NCI-H2081 (cell line): ENCODE measurements around the gene P4HTM.

Experiments used
- DNase-seq, 2 experiments: peaks; one replicate each; lab custom pipeline; 2025; lab: John Stamatoyannopoulos, UW

P4HTM gene

GRCh38 chr3:48983096-48983495 lies 6.9 kb upstream of the P4HTM start:
- DNase-seq = no peak

DNA sequence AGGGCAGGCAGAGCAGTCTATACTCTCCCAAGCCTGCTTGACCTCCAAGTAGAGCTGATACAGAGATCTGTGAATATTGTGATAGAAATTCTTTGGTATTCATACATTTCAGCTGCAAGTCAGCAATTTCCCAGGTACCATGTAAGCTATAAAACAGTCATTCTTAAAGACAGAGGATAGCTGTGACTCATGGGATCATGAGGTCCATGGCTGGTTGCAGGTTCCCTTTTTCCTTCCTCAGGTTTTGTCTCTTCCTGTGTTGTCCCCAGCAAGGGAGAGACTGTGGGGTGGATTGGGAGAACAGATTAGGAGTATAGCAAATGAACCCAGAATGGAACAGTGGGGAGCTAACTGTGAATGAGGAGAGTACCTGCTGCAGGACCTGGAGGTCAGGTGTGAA lies 5.4 kb upstream of the P4HTM start:
- DNase-seq = no peak

- no peak for DNase-seq
These were observed 4.1 kb upstream of the P4HTM start for GRCh38 chr3:48985831-48986376.

GRCh38 chr3:48989126-48989795 lies 780 bp upstream of the P4HTM start:
- peak in 1 of 2 experiments; percentile 43 for DNase-seq

GRCh38 chr3:48990636-48991469 lies 812 bp downstream of the P4HTM start:
- peak in 1 of 2 experiments; percentile 33 for DNase-seq

GRCh38 chr3:48991851-48992545 lies 2.0 kb downstream of the P4HTM start:
- no peak for DNase-seq

DNA sequence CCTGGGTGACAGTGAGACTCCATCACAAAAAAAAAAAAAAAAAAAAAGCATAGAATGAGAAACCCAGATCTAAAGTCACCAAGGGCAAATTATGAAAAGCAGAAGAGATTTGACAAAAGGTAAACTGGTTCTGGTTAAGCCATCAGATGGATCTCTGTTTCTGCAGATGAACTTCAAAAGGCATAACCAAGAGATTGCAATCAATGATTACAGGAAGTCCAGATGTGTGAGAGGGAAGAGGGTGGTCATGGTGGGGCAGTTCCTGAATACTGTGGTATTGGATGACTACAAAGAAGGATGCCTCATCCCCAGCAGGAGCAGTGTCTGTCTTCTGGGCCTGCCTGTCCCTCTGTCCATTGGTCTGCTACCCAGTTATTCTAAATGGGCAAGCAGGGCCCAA lies 3.8 kb downstream of the P4HTM start:
- DNase-seq = no peak

DNA sequence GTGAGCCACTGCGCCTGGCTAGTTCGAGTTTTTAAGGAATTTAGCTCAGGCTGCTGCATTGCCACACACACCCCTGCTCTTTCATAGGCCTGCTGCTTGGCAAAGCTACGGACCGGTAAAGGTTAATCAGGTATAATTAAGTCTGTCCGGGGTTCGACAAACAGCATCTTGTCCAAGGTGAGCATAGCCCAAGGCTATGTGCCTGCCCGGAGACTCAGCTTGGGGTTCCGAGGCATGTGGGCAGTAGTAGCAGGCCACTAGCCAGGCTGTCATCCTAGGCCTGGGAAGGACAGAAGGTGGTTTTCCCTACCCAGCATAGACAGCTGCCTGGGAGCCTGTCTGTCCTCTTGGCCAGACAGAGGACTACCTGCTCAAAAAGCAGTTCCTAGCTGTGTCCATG lies 6.6 kb downstream of the P4HTM start:
- no peak for DNase-seq

GRCh38 chr3:48997102-48997635 lies 7.1 kb downstream of the P4HTM start:
- no peak for DNase-seq

- no peak for DNase-seq
These were observed 7.9 kb downstream of the P4HTM start for GRCh38 chr3:48997714-48998637.

DNA sequence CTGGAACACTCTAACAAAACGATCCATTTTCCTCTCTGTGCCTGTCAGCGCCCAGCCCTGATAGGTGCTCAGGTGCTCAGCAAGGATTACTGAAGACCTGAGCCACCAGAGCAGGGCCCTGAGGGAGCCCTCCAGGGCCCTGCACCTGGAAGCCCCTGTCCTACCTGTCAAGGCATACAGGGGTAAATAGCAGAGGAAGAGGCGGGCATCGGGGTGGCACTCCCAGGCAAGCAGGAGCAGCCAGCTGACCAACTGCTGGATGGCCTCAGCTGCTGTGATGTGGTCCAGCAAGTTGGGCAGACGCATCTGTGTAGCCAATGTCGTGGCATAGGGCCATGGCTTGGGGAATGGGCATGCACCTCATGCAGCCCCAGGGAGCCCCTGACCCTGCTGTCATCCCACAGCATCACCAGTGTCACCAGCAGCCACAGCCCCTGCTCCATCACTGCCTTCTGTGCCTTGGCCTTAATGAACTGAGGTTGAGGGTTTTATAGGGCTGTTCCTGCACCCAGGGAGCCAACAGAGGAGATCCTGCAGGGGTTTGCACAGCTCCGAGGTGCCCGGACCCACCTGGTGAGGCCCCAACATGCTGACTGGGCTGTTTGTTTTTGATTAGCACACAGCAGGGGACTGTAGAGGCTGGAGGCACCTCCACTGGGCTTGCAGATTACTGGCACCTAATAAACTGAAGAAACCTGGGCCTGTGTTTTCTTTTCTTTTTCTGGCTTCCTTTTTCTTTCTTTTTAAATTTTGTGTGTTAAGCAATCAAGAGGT lies 9.2 kb downstream of the P4HTM start:
- peak in 1 of 2 experiments; percentile 53 for DNase-seq

- no peak for DNase-seq
These were observed 11.1 kb downstream of the P4HTM start for GRCh38 chr3:49001155-49001554.

DNA sequence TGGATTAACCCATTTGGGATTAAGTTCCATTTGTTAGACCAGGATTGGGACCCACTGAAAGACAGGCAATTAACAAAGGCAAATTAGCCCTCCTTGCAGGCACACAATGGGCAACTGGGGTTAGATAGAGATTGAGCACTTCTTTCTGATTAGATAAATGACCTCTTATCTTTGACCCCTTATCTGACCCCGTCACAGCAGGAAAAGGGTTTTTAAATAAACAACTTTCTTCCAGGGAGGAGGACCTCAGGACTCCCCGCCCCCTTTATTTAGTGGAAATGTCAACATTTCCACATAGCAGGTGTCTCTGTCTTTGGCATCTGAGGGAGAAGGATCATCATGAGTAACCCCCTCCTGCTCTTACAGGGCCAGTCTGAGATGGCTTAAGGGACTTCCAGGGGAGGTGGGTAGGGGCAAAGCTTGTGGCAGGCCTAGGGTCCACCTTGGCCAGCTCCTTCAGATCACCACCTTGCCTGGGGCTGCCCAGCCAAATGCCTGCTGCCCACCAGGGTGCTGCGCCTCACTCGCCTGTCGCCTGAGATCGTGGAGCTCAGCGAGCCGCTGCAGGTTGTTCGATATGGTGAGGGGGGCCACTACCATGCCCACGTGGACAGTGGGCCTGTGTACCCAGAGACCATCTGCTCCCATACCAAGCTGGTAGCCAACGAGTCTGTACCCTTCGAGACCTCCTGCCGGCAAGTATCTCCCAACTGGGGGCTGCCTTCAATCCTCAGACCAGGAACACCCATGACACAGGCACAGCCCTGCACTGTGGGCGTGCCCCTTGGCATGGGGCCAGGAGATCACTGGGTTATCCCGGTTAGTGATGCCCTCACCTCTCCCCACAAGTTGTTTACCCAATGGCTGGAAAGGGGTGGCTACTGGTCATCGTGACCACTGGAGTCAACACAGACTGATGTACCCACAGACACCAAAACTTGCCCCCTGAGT lies 14.6 kb downstream of the P4HTM start:
- DNase-seq = no peak

DNA sequence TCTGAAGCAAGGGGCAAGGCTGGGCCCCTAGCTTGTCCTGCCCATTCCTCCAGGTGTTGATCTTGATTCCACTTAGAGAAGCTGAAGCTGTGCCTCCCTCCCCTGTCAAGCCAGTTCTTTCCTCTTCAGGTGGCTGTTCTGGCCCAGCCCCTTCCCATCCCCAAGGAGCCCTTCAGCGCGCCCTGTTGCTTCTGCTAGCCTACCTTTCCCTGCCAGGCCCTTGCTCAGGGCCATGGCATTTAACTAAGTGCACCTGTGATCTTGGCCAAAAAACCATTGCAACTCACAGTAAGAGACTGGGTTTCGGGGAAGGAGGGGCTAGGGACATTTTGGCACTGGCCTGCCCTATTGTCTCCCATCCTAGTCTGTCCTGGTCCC lies 15.3 kb downstream of the P4HTM start:
- DNase-seq = no peak

- DNase-seq = no peak
These were observed 16.0 kb downstream of the P4HTM start for GRCh38 chr3:49005998-49006397.

DNA sequence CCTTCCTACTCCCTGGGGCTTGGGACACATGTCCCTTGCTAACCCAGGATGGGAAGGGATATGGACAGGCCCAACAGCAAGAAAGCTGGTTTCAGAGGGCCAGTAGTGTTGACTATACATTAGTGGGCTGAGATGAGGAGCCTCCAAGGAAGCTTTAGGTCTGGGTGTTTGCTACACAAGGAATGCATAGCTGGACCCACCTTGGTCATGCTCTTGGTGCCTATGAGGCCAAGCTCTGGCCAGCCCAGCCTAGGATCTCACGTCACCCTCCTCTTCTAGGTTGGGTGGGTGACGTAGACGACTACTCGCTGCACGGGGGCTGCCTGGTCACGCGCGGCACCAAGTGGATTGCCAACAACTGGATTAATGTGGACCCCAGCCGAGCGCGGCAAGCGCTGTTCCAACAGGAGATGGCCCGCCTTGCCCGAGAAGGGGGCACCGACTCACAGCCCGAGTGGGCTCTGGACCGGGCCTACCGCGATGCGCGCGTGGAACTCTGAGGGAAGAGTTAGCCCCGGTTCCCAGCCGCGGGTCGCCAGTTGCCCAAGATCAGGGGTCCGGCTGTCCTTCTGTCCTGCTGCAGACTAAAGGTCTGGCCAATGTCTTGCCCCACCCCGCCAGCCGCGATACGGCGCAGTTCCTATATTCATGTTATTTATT lies 16.5 kb downstream of the P4HTM start:
- peak in 1 of 2 experiments; percentile 27 for DNase-seq

DNA sequence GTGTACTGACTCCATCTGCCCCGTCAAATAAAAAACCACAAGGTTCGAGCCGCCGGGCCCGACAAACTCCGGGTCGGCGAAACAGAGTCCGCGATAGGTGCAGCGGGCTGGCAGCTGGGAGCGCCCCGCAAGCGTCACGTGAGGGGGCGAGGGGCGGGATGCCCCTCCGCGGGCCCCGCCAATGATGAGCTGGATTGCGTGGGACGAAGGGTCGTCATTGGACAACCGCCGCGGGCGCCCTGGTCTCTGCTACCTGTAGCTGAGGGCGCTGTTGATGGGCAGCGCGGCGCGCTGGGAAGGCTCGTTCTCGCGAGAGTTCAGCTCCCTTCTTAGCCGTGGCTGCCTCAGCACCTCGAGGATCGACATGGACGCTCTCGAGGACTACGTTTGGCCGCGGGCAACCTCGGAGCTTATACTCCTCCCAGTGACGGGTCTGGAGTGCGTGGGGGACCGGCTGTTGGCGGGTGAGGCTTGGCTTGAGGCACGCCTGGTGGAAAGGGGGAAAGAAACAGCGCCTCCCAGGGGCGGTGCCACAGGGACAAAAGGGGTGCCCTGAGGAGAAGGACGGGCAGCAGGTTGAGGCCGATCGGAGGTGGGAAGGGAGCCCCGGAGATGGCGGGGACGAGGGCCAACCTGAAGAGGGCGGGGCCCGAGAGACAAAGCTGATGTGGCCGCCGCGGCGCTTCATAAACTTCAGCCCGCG lies 17.2 kb downstream of the P4HTM start, which contains the start of gene WDR6:
WDR6 (plus strand) TSS at position 324 of the 703 bp plus-strand sequence; CDS start at position 365, 41 bp downstream.
- peak; percentile 91 to 96 for DNase-seq
